Measurements from ENCODE around the gene MYCL.

The MYCL gene

GRCh38 chr1:39928809-39929587 is 27.3 kb upstream of the MYCL start:
- DNase-seq (ENCODE audit: low read depth): no peak
- no peak overlapping the region for H3K4me3 ChIP-seq (ENCODE audit: control insufficient read depth, low read depth, low read length)
- no peak for TF ChIP-seq CTCF (IDR thresholded peaks at IDR 0.05; ENCODE audit: control insufficient read depth, insufficient read depth, low read depth, low read length, missing control alignments)

- no peak for DNase-seq (ENCODE audit: low read depth)
- H3K4me3 ChIP-seq (ENCODE audit: control insufficient read depth, low read depth, low read length): no peak overlapping the region
- TF ChIP-seq CTCF (IDR thresholded peaks at IDR 0.05; ENCODE audit: control insufficient read depth, insufficient read depth, low read depth, low read length, missing control alignments): no peak
Observed at GRCh38 chr1:39927538-39927937, 25.8 kb upstream of the MYCL start.

GRCh38 chr1:39926820-39927219 is 25.1 kb upstream of the MYCL start:
- no peak overlapping the region for H3K4me3 ChIP-seq (ENCODE audit: control insufficient read depth, low read depth, low read length)
- no peak for TF ChIP-seq CTCF (IDR thresholded peaks at IDR 0.05; ENCODE audit: control insufficient read depth, insufficient read depth, low read depth, low read length, missing control alignments)
- DNase-seq (ENCODE audit: low read depth): no peak

GRCh38 chr1:39926343-39926793 is 24.7 kb upstream of the MYCL start:
- H3K4me3 ChIP-seq (ENCODE audit: control insufficient read depth, low read depth, low read length): no peak overlapping the region
- no peak for DNase-seq (ENCODE audit: low read depth)
- no peak for TF ChIP-seq CTCF (IDR thresholded peaks at IDR 0.05; ENCODE audit: control insufficient read depth, insufficient read depth, low read depth, low read length, missing control alignments)

- TF ChIP-seq CTCF (IDR thresholded peaks at IDR 0.05; ENCODE audit: control insufficient read depth, insufficient read depth, low read depth, low read length, missing control alignments): no peak
- no peak overlapping the region for H3K4me3 ChIP-seq (ENCODE audit: control insufficient read depth, low read depth, low read length)
- no peak for DNase-seq (ENCODE audit: low read depth)
Observed at GRCh38 chr1:39925721-39926342, 24.1 kb upstream of the MYCL start.

GRCh38 chr1:39922251-39922688 is 20.6 kb upstream of the MYCL start:
- DNase-seq (ENCODE audit: low read depth): no peak
- TF ChIP-seq CTCF (IDR thresholded peaks at IDR 0.05; ENCODE audit: control insufficient read depth, insufficient read depth, low read depth, low read length, missing control alignments): no peak
- no peak overlapping the region for H3K4me3 ChIP-seq (ENCODE audit: control insufficient read depth, low read depth, low read length)

Measured in AG09309 (cell line).